Stimulated activated CD8-positive, alpha-beta memory T cell treated with anti-CD3 and anti-CD28 coated beads, Interleukin-15, amount 100 ng/mL, for 1 hour (primary cell): ENCODE data around the gene TCF7L2.

ENCODE experiments used
- DNase-seq: peaks from one replicate; pipeline ENCODE4 v3.0.0-alpha.2; 2020; ENCODE audit warnings: low read depth

The TCF7L2 gene

DNA sequence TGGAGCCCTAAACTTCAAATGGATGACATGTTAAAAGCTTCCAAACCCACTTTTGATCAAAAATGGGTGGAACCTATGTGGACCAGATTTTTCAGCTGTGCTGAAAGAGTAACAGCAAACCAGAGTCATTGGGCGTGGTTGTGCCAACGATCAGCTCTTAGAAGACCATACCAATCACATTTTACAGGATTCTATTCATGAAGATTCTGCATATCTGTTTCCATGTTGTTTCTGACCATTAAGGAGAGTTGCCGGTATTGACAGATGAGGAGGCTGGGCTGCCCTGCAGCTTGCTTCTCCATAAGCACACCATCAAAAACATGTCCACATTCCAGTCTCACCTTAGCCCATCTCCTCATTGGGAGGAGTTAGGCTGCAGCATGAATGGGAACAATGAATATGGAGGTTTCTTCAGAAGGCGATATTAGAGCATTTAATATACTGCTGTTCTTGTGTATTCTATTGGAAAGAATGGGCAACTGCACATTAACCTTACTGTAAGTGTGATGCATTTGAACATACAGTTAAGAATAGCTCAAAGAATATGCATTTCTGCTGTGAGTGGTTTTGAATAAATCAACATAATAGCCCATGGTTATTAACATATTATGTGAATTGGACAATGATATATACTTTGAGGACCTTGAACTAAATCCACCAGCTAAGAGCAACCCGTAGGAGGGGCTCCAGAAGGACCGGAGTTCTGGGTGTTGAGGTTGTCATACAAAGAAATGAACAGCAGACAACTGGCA is 116.7 kb downstream of the TCF7L2 start:
- no peak for DNase-seq

DNA sequence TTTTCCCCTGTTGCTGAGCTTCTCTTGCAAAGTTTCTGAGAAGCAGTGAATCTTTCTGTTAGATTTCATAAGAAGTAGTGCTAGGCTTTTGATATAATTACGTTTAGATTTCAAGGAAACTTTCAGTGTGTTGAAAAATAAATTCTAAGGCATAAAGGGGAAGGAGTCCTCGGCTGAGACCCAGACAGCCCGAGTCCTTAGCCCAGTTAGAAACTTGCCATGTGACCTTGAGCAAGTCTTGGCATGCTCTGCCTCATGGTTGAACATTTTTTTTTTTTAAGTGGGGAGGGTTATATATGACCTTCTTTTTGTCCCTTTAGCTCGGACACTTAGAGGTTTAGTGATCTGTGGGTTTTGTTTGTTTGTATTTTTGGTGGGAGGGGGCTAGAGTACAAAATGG is 117.5 kb downstream of the TCF7L2 start:
- no peak for DNase-seq

DNA sequence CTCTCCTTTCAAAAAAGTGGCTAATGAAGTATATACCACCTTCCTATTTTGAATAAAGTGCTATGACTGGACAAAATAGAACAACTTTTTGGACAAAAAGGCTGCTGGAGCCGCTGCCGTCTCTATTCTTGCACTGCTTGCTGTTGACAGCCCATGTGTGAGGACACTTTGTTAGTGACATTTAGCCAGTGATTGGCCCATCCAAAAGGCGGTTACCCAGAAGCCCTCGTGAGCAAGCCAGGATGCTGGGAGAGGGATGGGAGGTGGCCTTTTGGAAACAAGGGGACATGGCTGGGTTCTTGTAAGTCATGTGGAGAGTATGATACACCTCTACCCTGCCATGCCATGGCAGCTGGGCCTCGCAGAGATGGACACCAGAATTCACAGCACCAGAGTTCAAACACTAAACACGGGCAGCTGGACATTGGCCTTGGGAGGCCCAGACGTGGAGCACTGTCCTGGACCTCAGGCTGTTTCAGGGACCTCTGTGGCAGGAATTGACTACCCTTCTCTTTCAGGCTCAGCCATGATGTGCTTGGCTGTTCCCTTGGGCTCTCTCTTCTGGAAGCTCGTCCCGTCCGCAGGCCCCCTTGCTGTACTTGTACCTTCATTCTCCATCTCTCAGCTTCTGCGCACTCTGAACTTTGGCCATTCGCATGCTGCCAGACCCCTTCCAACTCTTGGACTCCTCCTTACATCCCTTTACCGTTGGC is 118.3 kb downstream of the TCF7L2 start:
- DNase-seq = no peak

DNA sequence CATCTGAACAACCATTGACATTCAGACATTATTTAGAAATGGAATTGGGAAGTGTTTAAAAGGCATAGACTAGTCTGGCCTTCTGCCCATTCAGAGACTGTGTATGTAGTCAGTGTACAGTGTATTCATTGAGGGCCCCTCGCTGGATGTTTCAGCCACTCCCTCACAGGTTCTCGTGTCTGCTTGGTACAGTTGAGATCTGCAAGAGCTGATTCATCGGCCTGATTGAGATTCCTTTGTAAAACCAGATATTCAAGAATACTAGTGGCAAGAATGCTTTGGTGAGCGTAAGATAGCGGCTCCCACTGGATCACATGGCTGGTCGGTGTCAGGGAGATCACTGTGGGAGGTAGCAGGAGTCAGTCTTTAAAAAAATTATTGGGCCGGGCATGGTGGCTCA is 119.5 kb downstream of the TCF7L2 start:
- no peak for DNase-seq

DNA sequence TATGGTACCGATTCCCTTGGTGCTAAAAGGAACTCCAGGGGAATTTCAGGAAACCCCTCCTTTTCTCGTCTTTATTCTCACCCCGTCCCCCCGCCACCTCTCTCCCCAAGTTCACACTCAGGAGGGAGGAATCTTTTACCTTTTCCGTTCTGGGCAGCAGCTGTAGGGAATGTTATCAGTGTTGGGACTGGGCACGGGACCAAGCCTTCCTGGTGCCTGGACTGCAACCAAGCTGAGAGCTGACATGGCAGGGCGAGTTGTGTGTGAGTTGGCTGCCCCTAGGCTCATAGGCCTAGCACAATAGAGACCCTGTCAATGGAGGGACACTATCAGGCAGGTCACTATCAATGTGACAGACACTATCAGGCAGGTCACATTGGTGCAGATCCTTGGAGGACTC is 121.4 kb downstream of the TCF7L2 start:
- no peak for DNase-seq

DNA sequence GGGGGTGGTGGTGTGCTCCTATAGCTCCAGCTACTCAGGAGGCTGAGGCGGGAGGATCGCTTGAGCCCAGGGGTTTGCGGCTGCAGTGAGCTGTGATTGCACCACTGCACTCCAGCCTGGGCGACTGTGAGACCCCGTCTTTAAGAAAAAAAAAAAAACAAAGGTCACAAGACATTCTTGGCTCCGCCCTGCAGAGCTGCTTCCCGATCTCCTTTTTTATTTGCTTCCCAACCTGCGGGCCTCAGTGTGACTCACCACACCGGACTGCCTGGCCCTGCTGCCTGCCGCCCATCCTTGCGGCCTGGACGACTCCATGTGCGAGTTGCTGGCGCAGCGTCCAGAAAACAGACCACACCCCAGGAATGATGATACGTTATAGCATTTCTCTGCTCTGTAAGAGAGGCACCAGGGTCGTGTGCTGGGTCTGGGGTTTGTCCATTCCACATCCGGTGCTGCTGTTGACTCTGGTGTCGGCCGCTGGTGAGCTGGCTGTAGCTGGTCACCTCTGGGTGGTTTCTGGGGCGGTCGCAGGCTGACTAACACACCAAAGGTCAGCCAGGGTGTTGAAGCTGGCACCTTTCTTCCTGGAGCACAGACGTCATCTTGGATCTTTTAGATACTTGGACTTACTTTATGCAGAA is 123.6 kb downstream of the TCF7L2 start:
- DNase-seq = no peak

DNA sequence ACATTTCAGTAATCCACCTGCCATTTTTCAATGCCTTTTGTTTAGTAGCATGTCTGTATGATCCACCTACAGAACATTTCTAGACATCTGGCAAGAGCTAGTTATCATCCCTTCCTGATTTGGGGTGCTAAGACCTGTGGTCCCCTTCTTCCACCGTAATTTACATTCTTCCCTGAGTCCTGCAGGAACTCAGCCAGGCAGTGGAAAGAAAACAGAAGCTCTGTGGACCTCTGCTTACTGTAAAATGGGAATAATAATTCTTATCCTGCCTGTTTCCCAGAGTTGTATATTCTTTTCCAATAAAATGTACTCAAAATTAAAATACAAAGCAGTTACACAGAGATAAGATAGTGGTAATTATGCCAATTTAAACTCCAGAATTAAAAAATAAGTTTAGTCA is 126.9 kb downstream of the TCF7L2 start:
- DNase-seq = no peak

DNA sequence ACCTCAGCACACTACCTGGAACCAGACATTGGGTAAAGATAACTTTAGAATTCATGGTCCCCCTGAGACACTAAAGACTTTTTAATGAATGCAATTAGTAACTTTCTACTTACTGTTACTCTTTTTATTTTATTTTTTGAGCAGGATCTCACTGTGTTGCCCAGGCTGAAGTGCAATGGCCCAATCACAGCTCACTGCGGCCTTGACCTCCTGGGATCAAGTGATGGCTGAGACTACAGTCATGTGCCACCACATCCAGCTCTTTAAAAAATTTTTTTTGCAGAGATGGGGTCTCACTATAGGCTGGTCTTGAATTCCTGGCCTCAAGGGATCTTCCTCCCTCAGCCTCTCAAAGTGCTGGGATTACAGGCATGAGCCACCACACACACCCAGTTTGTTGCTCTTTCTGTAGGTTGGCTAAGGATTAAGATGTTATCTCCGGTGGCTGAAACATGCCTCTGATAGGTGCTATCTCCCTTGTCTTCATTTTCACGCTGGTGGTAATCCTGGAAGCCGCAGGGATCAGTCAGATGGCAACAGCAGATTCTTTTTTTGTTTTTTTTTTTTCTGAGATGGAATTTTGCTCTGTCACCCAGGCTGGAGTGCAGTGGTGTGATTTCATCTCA is 128.3 kb downstream of the TCF7L2 start:
- DNase-seq = no peak

DNA sequence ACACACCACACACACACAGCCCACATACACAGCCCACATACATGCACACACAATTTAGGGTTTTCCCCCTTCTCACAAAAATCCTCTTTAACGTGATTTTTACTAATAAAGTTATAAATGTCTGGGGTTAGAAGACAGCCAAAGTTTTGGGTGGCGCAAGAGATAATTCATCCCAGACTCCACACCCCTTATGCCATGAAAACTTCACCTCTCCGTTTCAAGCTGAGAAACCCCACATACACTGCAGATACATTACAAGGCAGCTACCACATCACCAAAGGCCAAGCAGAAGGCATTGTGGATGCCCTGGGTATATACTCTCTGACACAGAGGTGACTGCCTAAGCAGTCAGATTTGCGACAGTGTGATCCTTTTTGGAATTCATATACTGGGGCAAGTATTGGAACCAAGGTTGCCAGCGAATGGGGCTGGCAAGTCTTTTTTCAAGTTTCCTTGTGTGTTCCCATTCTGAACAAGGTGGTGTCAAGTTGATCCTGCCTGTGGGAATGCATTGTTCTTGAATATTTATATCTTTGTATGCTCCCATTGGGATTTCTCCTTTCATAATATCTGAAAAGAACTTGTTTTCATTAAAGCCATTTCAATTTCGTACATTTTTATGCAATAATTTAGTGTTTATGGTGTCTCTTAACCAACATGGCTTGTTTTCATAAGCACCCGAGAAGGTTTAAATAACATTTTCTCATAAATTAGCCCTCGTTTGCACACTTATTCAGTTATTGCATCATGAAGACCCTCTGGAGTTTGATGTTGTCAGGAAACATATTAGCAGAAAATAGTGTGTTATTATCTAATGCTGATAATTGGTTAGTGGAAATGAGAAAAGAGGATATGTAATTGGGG is 130.2 kb downstream of the TCF7L2 start:
- no peak for DNase-seq

DNA sequence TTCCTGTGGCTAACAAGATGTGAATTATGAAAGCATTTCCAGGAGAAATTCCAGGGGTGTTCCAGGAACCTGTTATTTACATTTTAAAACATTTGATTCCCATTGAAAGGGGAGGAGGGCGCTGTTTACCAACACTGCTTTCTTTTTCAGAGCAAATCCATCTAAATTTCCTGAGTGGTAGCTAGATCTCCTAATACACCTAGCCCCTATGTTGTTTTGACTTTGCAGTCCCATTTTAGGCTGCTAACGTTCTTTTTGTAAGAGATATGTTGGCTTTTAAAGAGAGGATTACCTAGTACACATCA is 130.8 kb downstream of the TCF7L2 start:
- DNase-seq = no peak

DNA sequence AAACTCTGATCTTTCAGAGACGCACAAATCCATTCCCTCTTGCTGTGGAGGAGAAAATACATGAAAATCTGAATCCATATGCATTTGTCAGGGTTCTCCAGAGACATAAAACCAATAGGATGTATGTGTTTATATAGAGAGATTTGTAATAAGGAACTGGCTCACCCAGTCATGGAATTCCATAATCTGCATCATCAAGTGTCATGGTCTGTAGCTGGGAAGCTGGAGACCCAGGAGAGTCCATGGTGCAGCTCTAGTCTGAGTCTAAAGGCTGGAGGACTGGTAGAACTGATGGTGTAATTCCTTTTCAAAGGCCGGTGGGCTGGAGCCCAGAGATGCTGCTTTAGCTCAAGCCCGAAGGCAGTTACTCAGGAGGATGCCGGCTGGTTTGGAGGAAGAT is 134.0 kb downstream of the TCF7L2 start:
- DNase-seq = no peak

DNA sequence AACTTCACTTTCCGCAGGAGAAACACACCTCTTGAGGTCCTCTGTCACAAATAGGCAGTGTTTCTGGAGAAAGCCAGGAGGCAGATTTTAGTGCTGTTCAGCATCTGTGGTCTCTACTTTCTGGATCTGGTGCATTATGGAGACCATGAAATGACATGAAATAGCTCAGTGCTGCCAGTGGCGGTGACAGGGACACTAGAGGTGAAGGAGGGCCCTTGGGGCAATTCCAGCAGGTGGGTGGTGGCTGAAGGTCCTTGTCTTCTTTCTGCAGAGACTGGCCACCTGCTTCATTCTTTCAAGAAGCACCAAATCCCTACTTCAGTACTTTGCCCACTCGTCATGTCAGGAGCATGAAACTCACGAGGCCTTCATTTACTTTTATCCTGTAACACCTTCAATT is 135.7 kb downstream of the TCF7L2 start:
- DNase-seq = no peak

DNA sequence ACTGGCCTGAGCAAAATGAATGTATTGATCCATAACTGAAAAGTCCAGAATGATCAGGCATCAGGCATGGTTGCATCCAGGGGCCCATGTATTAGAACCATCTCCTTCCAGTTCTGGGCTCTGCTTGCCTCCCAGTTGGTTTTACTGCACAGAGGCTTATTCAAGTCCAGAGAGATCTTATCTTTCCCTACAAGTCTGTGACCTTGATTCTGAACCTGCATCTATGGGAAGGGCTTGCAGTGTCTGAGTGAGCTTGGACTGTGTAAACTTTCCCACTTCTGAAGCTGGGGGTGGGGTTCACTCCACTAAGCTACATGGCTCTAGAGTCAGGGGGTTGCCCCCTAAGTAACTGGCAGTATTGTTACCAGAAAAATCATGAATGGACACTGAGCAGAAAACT is 136.2 kb downstream of the TCF7L2 start:
- no peak for DNase-seq

DNA sequence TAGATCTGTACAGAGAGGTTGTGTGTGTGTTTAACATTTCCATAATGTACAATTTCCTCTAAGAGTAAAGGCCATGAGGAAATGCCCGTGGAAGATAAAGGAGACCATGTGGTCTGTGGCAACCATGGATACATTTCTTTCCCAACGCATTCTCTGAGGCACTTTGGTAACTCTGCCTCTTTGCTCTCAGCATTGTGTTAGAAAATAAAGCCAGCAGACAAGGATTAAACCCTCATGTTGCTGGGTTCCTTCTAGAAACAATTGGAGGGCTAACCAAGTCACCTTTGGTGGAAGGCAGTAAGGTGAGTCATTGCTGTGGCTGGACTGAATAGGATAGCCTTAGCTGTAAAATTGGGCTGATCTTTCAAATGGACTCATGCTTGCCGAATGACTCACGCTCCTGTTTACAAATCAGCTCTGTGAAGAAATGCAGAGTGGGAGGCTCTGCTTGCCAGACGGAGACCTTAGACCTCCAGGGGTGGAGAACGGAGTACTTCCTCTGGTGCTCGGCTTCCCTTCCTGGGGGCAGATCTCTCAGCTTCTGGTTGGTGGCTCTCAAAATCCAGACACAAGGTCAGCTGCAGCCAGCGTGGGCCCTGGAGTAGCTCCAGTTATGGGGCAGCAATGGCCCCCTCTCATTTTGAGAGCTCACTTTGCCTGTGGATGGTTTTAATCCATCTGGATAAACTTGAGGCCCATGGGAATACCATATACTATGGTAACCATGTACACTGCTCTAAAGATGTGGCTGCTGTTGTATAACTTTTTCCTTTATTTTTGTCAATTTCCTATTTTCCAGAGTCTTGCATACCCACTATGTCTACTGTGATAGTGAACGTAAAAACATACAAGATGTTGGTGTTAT is 137.3 kb downstream of the TCF7L2 start:
- DNase-seq = no peak

DNA sequence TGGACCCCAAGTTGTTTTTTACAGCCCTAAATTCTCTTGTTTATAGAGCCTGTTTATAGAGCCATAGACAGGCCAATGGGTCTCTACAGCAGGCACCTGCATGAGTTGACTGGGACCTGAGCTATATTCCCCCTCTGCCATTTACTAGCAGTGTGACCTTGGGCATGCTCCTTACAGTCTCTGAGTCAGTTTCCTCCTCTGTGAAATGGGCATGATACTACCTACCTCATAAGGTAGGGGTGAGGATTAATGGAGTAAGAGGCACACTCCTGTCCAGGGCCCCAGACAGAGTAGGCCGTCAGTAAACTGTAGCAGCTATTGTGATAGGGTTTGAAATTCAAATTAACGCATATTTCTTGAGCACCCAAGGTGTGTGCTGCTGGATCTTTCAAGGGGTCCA is 138.1 kb downstream of the TCF7L2 start:
- DNase-seq = no peak

DNA sequence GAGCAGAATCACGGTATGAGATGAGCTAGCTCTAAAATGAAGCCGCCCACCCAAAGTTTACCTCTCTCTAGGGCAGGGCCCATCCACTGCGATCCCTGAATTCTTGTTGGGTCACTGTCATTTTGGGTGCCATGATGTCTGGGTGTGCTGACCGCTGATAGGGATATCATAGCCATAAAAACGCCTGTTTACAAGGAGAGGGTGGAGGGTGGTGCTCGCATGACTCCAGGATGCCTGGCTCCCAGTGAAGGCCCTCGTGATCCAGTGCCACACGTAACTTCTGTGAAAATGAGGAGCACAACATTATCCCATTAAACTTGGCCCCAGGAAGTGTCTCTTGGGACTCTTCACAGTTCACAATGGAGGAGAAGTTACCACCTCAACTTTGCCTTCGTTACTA is 139.5 kb downstream of the TCF7L2 start:
- no peak for DNase-seq

DNA sequence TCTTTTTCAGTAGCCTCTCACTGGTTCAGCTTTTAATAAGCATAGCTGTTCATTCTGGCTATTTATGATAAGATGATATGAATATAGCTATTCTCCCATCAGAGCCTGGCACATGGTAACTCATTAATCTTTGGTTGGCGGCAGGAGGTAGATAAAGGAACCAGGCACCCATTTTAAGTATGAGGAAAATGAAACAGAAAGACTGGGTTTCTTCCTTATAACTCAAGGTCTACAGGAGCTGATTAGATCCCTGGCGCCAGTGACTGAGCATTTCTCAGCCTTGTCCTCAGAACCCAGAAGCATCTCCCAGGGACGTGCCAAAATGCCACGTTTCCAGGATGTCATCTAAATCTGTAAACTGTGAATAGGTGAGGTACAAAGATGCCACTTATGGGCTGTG is 141.9 kb downstream of the TCF7L2 start:
- no peak for DNase-seq

DNA sequence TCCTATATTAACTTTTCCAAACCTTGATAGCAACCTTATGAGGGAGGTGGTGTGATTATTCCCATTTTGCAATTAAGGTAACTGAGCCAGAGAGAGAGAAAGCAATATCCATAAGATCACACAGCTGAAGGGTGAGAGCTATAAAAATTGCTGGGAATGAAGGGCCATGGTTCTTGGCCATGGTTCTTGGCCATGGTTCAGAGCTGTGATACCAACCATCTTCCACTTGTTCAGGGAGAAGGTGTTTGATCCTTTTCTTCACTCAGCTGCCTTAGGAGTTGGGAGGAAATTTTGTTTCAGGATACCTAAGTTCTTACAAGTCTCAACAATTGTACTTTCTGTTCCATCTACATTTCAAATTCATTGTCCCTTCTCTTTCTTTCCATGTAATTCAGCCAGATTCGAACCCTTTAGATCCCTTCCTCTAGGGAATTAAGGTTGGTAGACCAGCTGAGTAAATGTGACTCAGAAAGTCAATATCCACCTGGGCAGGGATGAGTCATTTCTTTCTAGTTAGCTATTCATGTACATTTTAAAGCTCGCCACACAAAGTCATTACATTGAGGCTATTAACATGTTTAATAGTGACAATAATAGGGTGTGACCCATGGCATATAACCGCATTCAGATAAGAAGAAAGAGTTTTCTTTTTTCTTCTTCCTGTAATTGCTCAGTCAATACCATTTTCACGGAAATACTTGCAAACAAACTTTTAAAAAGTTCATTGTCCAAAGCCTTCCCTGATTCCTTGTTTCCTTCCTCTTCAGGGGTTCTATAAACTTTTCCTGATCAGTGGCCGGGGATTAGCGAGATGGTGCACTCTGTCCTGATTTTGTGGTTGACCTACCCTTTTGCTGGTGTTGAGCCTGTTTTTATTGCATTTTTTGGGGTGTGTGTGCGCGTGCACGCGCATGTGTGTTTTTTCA is 143.4 kb downstream of the TCF7L2 start:
- DNase-seq = no peak

DNA sequence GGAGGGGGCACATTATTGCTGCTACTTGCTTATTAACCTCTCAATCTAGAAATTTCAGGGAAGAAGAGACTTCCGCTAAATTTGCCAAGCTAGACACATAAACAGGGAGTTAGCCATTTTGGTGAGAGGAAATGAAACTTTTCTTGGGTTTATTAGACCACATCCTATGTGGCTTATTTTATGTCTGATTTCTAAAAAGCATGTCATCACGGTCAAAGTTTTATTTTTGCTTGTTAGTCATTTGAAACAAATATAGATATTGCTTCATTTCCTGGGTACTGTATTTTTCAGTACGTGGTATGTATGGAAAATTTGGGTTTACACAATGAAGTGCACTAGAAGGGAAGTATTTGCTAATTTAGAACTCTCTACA is 144.1 kb downstream of the TCF7L2 start:
- no peak for DNase-seq
